Ectodermal cell (in vitro differentiated cells): ENCODE measurements around the gene RBPJL.
A peak's percentile ranks its signal among the peaks of the same experiment; 100 is the strongest.

ENCODE experiments used
- H3K27ac ChIP-seq: 2 replicates; pipeline ENCODE4 v1.7.0; 2013; ENCODE audit warnings: mild to moderate bottlenecking, low read depth, low read length; ENCODE audit not compliant: insufficient read depth, poor library complexity, severe bottlenecking
- H3K27me3 ChIP-seq: 2 replicates; pipeline ENCODE4 v1.7.0; 2013; ENCODE audit warnings: mild to moderate bottlenecking, low read length; ENCODE audit not compliant: insufficient read depth, control insufficient read depth, poor library complexity, severe bottlenecking
- H3K36me3 ChIP-seq: one replicate; pipeline ENCODE4 v1.7.0; 2013; ENCODE audit warnings: low read length; ENCODE audit not compliant: control insufficient read depth, insufficient read depth
- H3K4me1 ChIP-seq: one replicate; pipeline ENCODE4 v1.7.0; 2013; ENCODE audit warnings: low read length; ENCODE audit not compliant: control insufficient read depth, insufficient read depth
- H3K4me3 ChIP-seq: 2 replicates; pipeline ENCODE4 v1.7.0; 2013; ENCODE audit warnings: low read depth, low read length, control low read depth; ENCODE audit not compliant: insufficient read depth
- H3K9me3 ChIP-seq: 2 replicates; pipeline ENCODE4 v1.7.0; 2013; ENCODE audit warnings: mild to moderate bottlenecking, low read length, moderate library complexity; ENCODE audit not compliant: control insufficient read depth
- WGBS, 2 experiments: methylation state at CpG; one replicate each; pipeline ENCODE4 v1.1.7; 2013; ENCODE audit warnings: missing lambda C conversion rate in 2 of 2; 5-methylcytosine and 5-hydroxymethylcytosine counted together

The RBPJL gene

GRCh38 chr20:45293041-45294002 lies 13.3 kb upstream of the RBPJL start:
- Histone ChIP-seq H3K9me3 (no peaks in the 10 kb centered on the region), H3K4me3 (peak overlapping the region; percentile 32), H3K4me1 (no peaks in the 10 kb centered on the region), H3K36me3 (no peaks in the 10 kb centered on the region), H3K27ac (peak overlapping the region; percentile 51), H3K27me3 (peaks cover 28% of the 10 kb centered on the region)
- 5 to 6% methylated on average over 79 of the region's 79 CpGs for WGBS, 2 experiments

GRCh38 chr20:45294003-45294368 lies 12.7 kb upstream of the RBPJL start:
- Histone ChIP-seq H3K4me1 (no peaks in the 10 kb centered on the region), H3K36me3 (no peaks in the 10 kb centered on the region), H3K27ac (no peak overlapping the region), H3K27me3 (peaks cover 28% of the 10 kb centered on the region), H3K4me3 (no peak overlapping the region), H3K9me3 (no peaks in the 10 kb centered on the region)
- 67 to 77% methylated on average over 5 of the region's 5 CpGs for WGBS, 2 experiments

DNA sequence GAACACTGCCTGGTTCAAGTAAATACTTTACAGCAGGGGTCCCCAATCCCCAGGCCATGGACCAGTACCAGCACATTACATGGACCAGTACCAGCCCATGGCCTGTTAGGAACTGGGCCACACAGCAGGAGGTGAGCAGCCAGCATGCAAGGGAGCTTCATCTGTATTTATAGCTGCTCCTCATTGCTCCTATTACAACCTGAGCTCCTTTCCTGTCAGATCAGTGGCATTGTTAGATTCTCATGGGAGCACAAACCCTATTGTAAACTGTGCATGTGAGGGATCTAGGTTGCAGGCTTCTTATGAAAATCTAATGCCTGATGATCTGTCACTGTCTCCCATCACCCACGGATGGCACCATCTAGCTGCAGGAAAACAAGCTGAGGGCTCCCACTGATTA lies 12.0 kb upstream of the RBPJL start:
- 89% methylated on average over 1 of the region's 1 CpG; no CpG with 5 or more reads in 1 of the 2 experiments for WGBS, 2 experiments
- no peaks in the 10 kb centered on the region for H3K9me3 ChIP-seq
- no peak overlapping the region for H3K27ac ChIP-seq
- peaks cover 28% of the 10 kb centered on the region for H3K27me3 ChIP-seq
- no peaks in the 10 kb centered on the region for H3K36me3 ChIP-seq
- no peaks in the 10 kb centered on the region for H3K4me1 ChIP-seq
- no peak overlapping the region for H3K4me3 ChIP-seq

GRCh38 chr20:45297786-45298497 lies 8.7 kb upstream of the RBPJL start:
- H3K4me1 ChIP-seq = no peaks in the 10 kb centered on the region
- H3K4me3 ChIP-seq = no peak overlapping the region
- H3K36me3 ChIP-seq = no peaks in the 10 kb centered on the region
- no peaks in the 10 kb centered on the region for H3K9me3 ChIP-seq
- peaks cover 17% of the 10 kb centered on the region for H3K27me3 ChIP-seq
- H3K27ac ChIP-seq = no peak overlapping the region
- 94 to 95% methylated on average over 52 of the region's 52 CpGs for WGBS, 2 experiments

DNA sequence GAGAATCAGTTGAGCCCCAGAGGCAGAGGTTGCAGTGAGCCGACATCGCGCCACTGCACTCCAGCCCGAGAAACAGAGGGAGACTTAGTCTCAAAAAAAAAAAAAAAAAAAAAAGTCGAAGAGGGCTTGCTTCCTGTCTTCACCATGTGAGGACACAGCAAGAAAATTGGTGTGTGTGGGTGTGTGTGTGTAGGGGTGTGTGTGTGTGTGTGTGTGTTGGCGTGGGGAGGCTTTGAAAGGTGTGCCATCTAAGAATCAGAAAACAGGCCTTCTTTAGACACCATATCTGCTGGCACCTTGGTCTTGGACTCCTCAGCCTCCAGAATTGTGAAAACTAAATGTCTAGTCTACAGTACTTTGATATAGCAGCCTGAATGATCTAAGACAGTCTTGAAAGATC lies 6.9 kb upstream of the RBPJL start:
- H3K9me3 ChIP-seq = no peaks in the 10 kb centered on the region
- no peaks in the 10 kb centered on the region for H3K4me1 ChIP-seq
- H3K27ac ChIP-seq = no peak overlapping the region
- H3K27me3 ChIP-seq = no peaks in the 10 kb centered on the region
- WGBS, 2 experiments = 87 to 89% methylated on average over 6 of the region's 6 CpGs
- H3K36me3 ChIP-seq = no peaks in the 10 kb centered on the region
- no peak overlapping the region for H3K4me3 ChIP-seq

DNA sequence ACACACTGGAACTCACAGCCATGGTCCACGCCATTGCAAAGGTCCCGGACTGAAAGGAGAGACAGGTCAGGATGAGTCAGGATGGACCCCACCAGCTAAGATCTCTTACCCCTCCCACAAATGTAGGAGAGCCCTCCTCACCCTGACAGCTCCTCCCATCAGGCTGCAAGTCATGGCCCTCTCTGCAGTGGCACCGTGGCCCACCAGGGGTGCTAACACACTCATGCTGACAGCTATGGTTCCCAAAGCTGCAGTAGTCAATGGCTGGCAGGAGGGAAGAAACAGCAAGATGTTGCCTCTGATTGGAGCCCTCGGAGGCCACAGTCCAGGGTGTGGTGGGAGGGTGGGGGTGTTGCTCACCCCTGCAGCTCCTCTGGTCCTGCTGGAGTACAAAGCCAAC lies 5.7 kb upstream of the RBPJL start:
- no peak overlapping the region for H3K4me3 ChIP-seq
- 45 to 46% methylated on average over 4 of the region's 4 CpGs for WGBS, 2 experiments
- no peak overlapping the region for H3K27ac ChIP-seq
- no peaks in the 10 kb centered on the region for H3K36me3 ChIP-seq
- H3K27me3 ChIP-seq = no peaks in the 10 kb centered on the region
- no peaks in the 10 kb centered on the region for H3K4me1 ChIP-seq
- no peaks in the 10 kb centered on the region for H3K9me3 ChIP-seq

GRCh38 chr20:45301824-45302271 lies 4.8 kb upstream of the RBPJL start:
- Histone ChIP-seq H3K27me3 (no peaks in the 10 kb centered on the region), H3K36me3 (no peaks in the 10 kb centered on the region), H3K27ac (no peak overlapping the region), H3K4me1 (no peaks in the 10 kb centered on the region), H3K4me3 (no peak overlapping the region), H3K9me3 (no peaks in the 10 kb centered on the region)
- WGBS, 2 experiments = 95 to 98% methylated on average over 5 of the region's 5 CpGs

DNA sequence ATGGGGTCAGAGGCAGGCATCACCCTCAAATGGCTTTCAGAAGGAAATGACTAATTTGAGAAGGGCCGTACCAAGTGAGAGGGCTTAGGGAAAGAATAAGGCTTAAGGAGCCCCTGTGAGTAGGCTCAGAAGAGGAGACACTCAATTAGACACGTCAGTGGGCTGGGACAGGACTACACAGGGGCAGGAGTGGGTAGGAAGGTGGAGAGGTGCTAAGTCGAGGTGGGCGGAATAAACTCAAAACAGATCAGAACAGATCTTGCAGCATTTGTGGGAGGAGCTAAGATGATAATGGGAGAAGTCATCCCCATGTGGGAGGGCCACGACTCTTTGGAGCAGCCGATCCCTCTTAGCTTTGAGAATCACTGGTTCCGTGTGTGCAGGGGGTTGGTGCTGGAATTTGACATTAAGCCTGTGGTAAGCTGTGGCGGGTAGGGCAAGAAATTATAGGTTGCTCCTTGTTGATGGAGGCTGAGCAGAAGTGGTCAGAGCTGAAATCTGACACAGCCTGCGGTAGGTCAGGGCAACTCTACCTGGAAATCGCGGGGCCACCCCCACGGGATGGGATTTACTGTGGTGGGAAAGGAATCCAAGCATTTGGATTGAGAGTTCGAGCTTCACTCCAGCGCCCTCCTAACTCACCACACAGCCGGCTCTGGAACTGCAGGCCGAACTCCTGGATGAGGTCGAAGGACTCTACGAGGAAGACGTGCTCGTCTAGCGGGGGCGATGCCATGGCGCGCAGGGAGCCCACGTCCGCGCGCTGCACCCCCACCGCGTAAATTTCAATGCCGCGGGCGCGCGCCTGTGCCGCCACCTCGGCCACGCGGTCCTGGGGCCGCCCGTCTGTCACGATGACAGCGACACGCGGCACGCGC lies 2.8 kb upstream of the RBPJL start:
- WGBS, 2 experiments = 94% methylated on average over 47 of the region's 47 CpGs
- Histone ChIP-seq H3K27me3 (no peaks in the 10 kb centered on the region), H3K4me3 (no peak overlapping the region), H3K4me1 (no peaks in the 10 kb centered on the region), H3K9me3 (no peaks in the 10 kb centered on the region), H3K36me3 (no peaks in the 10 kb centered on the region), H3K27ac (no peak overlapping the region)

DNA sequence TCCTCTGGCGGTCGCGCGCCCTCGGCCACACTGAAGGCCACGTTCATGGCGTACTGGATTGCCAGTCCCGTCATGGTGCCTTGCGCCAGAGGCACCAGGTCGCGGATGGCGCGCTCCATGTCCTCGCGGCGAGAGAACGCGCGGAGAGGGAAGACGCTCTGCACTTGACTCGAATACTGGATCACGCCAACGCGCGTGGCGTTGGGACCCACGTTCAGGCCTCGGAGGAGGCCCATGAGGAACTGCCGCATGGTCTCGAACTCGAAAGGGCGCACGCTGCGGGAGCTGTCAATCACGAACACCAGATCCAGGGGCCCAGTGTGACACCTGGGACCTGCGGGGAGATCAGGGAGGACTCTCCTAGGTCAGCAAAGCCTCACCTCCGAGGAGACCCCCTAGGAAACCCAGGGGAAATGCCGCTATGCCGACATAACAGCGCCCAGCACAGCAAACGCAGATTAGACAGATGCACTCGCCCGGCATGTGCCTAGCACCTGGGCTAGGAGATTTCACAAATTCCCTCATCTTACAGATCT lies 2.1 kb upstream of the RBPJL start:
- Histone ChIP-seq H3K4me1 (no peaks in the 10 kb centered on the region), H3K9me3 (no peaks in the 10 kb centered on the region), H3K27me3 (no peaks in the 10 kb centered on the region), H3K27ac (no peak overlapping the region), H3K36me3 (no peaks in the 10 kb centered on the region), H3K4me3 (no peak overlapping the region)
- WGBS, 2 experiments = 96% methylated on average over 43 of the region's 43 CpGs
